Measurements from ENCODE around the gene GRIA4.
A peak's percentile ranks its signal among the peaks of the same experiment; 100 is the strongest.

The GRIA4 gene

GRCh38 chr11:106021181-106021966 is 411.5 kb downstream of the GRIA4 start:
- DNase-seq, result no peak

DNA sequence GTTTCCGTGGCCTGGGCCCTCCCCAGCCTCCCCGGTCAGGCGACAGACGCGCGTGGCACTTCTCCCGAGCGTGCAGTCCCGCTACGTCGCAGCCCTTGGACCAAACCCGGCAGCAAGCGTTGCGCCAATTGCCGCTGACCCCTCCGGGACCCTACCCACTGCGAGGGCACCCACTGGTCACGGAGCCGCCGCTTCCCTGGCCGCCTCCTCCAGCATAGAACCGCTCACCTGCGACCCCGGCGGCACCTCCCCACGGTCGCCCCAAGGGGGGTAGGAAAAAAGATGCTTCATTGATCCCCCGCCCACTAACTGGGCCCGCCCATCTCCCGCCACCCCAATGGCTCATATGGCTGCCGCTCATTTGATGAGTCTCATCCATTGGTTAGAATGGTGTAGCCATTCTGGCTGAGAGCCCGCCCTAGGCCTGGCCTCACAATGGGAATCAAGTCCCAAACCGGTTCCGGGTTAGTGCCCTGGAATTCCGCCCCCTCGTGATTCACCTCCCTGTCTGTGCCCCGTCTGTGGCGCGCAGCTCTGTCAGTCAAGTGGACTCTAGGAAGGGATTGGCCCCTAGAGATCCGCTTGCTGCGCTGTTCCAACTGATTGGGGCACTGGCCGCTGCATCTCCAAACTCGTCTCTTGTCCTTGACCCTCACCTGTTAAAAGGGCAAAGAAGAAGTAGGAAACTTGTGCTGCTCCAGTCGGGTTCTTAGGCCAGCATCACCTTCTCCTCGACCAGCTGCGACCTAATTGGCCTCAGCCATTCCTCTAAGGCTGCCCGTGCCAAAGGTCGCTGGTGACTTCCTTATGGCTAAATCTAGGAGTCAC is 412.3 kb downstream of the GRIA4 start, which contains the start of gene MSANTD4:
Gene MSANTD4 (minus strand): TSS at position 274 of the 828 bp plus-strand sequence. CDS start 11,323 bp downstream, outside the sequence.
- DNase-seq, result peak; percentile 97

DNA sequence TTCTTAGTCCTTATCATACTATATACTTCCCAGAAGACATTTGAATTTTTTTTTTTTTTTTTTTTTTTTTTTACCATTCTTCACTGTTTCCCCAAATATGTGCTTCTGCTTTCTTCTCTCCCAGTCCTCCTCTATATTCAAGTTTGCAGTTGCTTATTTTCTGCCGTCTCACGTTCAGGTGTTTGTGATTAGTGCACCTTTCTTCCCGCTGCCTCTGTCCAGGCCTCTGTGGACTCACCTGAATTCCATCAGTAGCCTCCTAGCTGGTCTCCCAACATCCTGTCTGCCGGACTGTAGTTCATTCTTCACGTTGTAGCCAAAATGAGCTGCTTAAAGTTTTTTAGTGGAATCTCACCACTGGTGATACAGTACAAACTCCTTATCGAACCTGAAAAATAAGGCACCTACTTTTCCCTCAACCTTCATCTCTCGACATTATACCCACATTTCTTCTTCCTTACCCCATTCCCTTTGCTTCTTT is 413.0 kb downstream of the GRIA4 start:
- DNase-seq, result no peak

GRCh38 chr11:106030609-106031008 is 420.7 kb downstream of the GRIA4 start:
- DNase-seq, result no peak

GRCh38 chr11:106031202-106031810 is 421.4 kb downstream of the GRIA4 start:
- no peak for DNase-seq

Data from stimulated activated CD4-positive, alpha-beta T cell treated with anti-CD3 and anti-CD28 coated beads, Interleukin-15, amount 100 ng/mL, for 24 hours (primary cell).